NOMO-1 treated with dmso at 0.1 percent for 144 hours (cell line): ENCODE measurements around the gene ABCA5.
"Not testable (repeated sequence)": the region's sequence is repeated elsewhere in the genome, so short reads cannot be mapped to it uniquely, and the experiment has no call there.

Experiments used
- DNase-seq: peaks from one replicate; lab custom pipeline; 2025; ENCODE audit not compliant: unreplicated experiment; lab: John Stamatoyannopoulos, UW

ABCA5 gene

GRCh38 chr17:69222707-69223258 is 104.2 kb downstream of the ABCA5 start:
- DNase-seq, result no peak

DNA sequence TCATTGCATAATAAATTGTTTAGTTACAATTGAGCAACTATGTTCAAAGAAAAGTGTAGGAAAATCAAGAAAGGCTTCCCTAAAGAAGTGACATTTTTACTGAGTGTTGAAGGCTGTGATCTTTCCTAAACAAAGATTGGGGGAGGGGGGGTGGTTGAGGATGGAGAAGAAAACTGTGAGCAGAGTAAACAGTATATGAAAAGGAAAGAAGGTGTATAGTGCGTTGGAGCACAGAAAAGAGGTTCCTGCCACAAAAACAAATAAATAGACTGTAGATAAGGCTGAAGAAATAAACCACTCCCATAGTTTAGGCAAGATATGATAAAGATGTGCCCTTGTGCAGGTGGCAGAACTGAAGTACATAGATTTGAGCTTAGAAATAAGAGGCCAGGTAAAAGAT is 106.8 kb downstream of the ABCA5 start:
- DNase-seq, result no peak

DNA sequence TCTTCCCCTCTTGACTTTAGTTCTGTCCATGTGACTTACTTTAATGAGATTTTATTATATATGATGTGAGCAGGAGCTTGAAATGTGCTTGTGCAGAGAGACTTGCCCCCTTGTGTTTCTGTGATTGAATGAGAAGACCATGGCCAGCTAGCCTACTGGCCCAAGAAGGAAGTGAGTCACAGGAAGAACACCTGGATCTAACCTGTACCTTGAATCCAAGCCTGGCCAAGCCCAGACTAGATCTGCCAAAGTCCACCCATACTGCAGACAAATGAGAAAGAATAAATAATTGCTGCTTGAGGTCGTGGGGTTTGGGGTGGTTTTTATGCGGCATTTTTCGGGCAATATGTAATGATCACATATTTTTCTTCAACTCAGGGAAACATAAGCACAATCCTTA is 107.9 kb downstream of the ABCA5 start:
- DNase-seq, result no peak

DNA sequence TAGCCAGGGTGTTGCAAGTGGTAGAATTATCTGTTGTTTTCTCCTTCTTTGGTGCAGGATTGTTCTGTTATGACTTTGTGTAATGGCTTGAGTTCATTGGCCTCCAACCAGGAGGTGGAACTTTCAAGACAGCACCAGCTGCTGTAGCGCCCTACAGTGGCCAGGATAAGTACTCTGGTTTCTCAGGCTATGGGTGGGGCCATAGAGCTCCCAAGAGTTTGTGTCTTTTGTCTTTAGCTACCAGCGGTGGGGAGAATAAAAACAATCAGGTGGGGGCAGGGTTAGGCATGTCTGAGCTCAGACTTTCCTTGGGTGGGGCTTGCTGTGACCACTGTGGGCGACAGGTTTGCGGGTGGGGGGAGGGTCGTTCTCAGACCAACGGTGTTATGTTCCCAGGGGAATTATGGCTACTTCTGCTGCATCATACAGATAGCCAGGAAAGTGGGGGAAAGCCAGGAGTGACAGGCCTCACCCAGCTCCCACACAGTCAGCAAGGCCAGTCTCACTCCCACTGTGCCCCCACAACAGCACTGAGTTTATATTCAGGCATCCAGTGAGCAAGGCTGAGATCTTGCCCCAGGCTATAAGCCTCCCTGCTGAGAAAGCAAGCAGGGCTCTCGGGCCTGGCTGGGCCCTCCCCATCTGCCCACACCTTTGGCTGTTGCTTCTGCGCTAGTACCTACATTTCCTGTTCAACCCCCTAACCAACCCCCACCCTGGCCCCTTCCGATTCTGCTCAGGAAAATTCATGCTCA is 113.7 kb downstream of the ABCA5 start:
- DNase-seq, result no peak

DNA sequence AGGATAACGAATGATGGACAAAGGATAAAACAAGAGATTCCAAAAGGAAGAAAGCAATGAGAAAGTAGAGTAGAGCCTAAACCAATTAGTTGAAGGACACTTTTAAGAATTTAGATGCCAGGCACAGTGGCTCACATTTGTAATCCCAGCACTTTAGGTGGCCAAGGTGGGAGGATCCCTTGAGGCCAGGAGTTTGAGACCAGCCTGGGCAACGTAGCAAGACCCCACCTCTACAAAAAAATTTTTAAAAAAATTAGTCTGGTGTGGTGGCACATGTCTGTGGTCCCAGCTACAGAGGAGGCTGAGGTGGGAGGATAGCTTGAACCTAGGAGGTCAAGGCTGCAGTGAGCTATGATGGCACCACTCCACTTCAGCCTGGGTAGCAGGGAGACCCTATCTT is 118.3 kb downstream of the ABCA5 start:
- no peak for DNase-seq

GRCh38 chr17:69207151-69207550 is 119.8 kb downstream of the ABCA5 start:
- DNase-seq, result no peak

GRCh38 chr17:69198238-69198637 is 128.7 kb downstream of the ABCA5 start:
- no peak for DNase-seq

DNA sequence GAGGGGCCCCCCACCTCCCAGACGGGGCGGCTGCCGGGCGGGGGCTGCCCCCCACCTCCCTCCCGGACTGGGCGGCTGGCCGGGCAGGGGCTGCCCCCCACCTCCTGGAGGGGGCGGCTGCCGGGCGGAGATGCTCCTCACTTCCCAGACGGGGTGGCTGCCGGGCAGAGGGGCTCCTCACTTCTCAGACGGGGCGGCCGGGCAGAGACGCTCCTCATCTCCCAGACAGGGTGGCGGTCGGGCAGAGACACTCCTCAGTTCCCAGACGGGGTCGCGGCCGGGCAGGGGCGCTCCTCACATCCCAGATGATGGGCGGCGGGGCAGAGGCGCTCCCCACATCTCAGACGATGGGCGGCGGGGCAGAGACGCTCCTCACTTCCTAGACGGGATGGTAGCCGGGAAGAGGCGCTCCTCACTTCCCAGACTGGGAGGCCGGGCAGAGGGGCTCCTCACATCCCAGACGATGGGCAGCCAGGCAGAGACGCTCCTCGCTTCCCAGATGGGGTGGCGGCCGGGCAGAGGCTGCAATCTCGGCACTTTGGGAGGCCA is 130.8 kb downstream of the ABCA5 start:
- not testable (repeated sequence) for DNase-seq
